ENCODE measurements around the gene PACC1. TPM values are rescaled to one million over a fixed set of nuclear protein-coding genes. Genes with fewer than 3 reads are reported as not detected.

PACC1 gene
- total RNA-seq = 11.2 and 12.9 TPM in 2 replicates

GRCh38 chr1:212414328-212415106 lies at the start of gene PACC1:
Gene PACC1, minus strand, starts transcription at chr1:212414886. Its CDS starts 129 bp downstream, at chr1:212414757.

DNA sequence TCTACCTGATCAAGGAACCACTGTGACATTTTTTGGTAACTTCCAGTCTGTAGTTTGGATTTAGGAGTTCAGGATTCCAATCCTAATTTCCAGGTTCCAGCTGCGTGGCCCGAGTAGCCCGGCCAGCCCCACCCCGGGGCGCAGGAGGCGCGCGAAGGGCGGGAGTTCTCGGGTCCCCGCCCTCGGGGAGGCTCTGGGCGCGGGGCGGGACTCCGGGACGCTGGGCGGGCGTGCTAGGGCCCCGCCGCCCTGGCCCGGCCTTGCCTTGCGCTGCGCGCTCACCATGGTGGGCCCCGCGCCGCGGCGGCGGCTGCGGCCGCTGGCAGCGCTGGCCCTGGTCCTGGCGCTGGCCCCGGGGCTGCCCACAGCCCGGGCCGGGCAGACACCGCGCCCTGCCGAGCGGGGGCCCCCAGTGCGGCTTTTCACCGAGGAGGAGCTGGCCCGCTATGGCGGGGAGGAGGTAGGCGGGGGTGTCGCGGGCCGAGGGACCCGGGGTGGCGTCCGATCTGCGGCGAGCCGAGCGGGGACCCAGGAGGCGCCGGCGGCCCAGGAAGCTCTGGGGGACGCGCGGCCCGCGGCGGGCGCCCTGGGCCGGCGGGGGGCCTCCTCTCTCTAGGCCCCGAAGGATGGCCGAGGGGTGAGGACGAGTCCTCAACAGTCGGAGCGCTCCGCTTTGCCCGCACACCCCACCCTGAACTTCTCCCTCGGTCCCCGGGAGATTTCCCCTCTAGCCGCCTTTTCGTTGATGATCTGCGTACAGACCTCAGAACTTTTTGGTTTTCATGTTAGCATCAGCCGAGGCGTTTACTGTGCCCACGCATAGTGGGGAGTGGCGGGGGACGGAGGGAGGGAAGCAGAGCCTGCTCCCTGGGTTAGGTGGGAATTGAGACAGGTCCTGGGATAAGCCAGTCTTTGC lies 18.2 kb upstream of the PACC1 start, which contains the start of gene NENF:
Gene NENF, plus strand, starts transcription at position 260 of the 916 bp plus-strand sequence. Its CDS starts 24 bp downstream, at position 284.

Small RNAs within 50 kb of the gene (small RNA-seq; reads per million reads assigned to genes)
- gene SNORA16B = not detected

Other genes with a start within 250 kb of the PACC1 start
- 34.4 and 53.2 TPM in 2 replicates for gene PPP2R5A, start 129.5 kb downstream of the PACC1 start, total RNA-seq
- gene NENF, start 18.0 kb upstream of the PACC1 start, total RNA-seq = 10.0 and 12.0 TPM in 2 replicates
- gene ATF3, start 193.9 kb upstream of the PACC1 start, total RNA-seq = 1.4 and 2.4 TPM in 2 replicates